ENCODE data around the gene PPP1R27.

Gene PPP1R27

GRCh38 chr17:81802048-81802758 lies 32.6 kb downstream of the PPP1R27 start:
- Histone ChIP-seq H3K4me3 (no peak overlapping the region), H3K27ac (no peak overlapping the region), H3K9me3 (ENCODE audit: low read depth, low read length) (no peaks in the 10 kb centered on the region), H3K36me3 (ENCODE audit: insufficient read depth, low read length) (no peaks in the 10 kb centered on the region), H3K9ac (ENCODE audit: insufficient read length) (no peak overlapping the region)
- no peak for DNase-seq (ENCODE audit: low read depth, low spot score)
- TF ChIP-seq EZH2 (IDR thresholded peaks at IDR 0.05) (no peak), FOXP2 (optimal IDR thresholded peaks at IDR 0.05; ENCODE audit: control extremely low read depth, extremely low read length, insufficient read depth) (no peak), POLR2AphosphoS5 (IDR thresholded peaks at IDR 0.05; ENCODE audit: borderline replicate concordance, low read depth, low read length) (no peak)

GRCh38 chr17:81801327-81801726 lies 33.5 kb downstream of the PPP1R27 start:
- TF ChIP-seq EZH2 (IDR thresholded peaks at IDR 0.05) (no peak), POLR2AphosphoS5 (IDR thresholded peaks at IDR 0.05; ENCODE audit: borderline replicate concordance, low read depth, low read length) (no peak), FOXP2 (optimal IDR thresholded peaks at IDR 0.05; ENCODE audit: control extremely low read depth, extremely low read length, insufficient read depth) (no peak)
- H3K27ac ChIP-seq: no peak overlapping the region
- no peak for DNase-seq (ENCODE audit: low read depth, low spot score)

GRCh38 chr17:81794509-81794908 lies 40.3 kb downstream of the PPP1R27 start:
- TF ChIP-seq POLR2AphosphoS5 (IDR thresholded peaks at IDR 0.05; ENCODE audit: borderline replicate concordance, low read depth, low read length) (no peak), FOXP2 (optimal IDR thresholded peaks at IDR 0.05; ENCODE audit: control extremely low read depth, extremely low read length, insufficient read depth) (no peak), EZH2 (IDR thresholded peaks at IDR 0.05) (no peak)
- no peak for DNase-seq (ENCODE audit: low read depth, low spot score)

More at GRCh38 chr17:81801327-81801726, 33.5 kb downstream of the PPP1R27 start:
- H3K36me3 ChIP-seq (ENCODE audit: insufficient read depth, low read length): no peaks in the 10 kb centered on the region
- no peak overlapping the region for H3K9ac ChIP-seq (ENCODE audit: insufficient read length)
- no peaks in the 10 kb centered on the region for H3K9me3 ChIP-seq (ENCODE audit: low read depth, low read length)
- H3K4me3 ChIP-seq: no peak overlapping the region

GRCh38 chr17:81794074-81794476 lies 40.8 kb downstream of the PPP1R27 start:
- H3K27ac ChIP-seq: no peak overlapping the region
- no peak overlapping the region for H3K9ac ChIP-seq (ENCODE audit: insufficient read length)
- no peak overlapping the region for H3K4me3 ChIP-seq
- TF ChIP-seq POLR2AphosphoS5 (IDR thresholded peaks at IDR 0.05; ENCODE audit: borderline replicate concordance, low read depth, low read length) (no peak), FOXP2 (optimal IDR thresholded peaks at IDR 0.05; ENCODE audit: control extremely low read depth, extremely low read length, insufficient read depth) (no peak), EZH2 (IDR thresholded peaks at IDR 0.05) (no peak)
- DNase-seq (ENCODE audit: low read depth, low spot score): no peak
- no peaks in the 10 kb centered on the region for H3K9me3 ChIP-seq (ENCODE audit: low read depth, low read length)
- H3K36me3 ChIP-seq (ENCODE audit: insufficient read depth, low read length): no peaks in the 10 kb centered on the region

More at GRCh38 chr17:81794509-81794908, 40.3 kb downstream of the PPP1R27 start:
- H3K9ac ChIP-seq (ENCODE audit: insufficient read length): no peak overlapping the region
- H3K36me3 ChIP-seq (ENCODE audit: insufficient read depth, low read length): no peaks in the 10 kb centered on the region
- no peak overlapping the region for H3K27ac ChIP-seq
- H3K4me3 ChIP-seq: no peak overlapping the region
- no peaks in the 10 kb centered on the region for H3K9me3 ChIP-seq (ENCODE audit: low read depth, low read length)

GRCh38 chr17:81792675-81793615 lies 41.9 kb downstream of the PPP1R27 start:
- TF ChIP-seq FOXP2 (optimal IDR thresholded peaks at IDR 0.05; ENCODE audit: control extremely low read depth, extremely low read length, insufficient read depth): no peak
- no peak for TF ChIP-seq EZH2 (IDR thresholded peaks at IDR 0.05)
- TF ChIP-seq POLR2AphosphoS5 (IDR thresholded peaks at IDR 0.05; ENCODE audit: borderline replicate concordance, low read depth, low read length): no peak
- no peak overlapping the region for H3K9ac ChIP-seq (ENCODE audit: insufficient read length)

More at GRCh38 chr17:81792675-81793615, 41.9 kb downstream of the PPP1R27 start:
- Histone ChIP-seq H3K9me3 (ENCODE audit: low read depth, low read length) (no peaks in the 10 kb centered on the region), H3K4me3 (no peak overlapping the region), H3K27ac (no peak overlapping the region), H3K36me3 (ENCODE audit: insufficient read depth, low read length) (no peaks in the 10 kb centered on the region)
- no peak for DNase-seq (ENCODE audit: low read depth, low spot score)

Measured in SK-N-MC (cell line).